ENCODE results near the gene RANBP2.
"Not testable (repeated sequence)": the region's sequence is repeated elsewhere in the genome, so short reads cannot be mapped to it uniquely, and the experiment has no call there.

The RANBP2 gene

DNA sequence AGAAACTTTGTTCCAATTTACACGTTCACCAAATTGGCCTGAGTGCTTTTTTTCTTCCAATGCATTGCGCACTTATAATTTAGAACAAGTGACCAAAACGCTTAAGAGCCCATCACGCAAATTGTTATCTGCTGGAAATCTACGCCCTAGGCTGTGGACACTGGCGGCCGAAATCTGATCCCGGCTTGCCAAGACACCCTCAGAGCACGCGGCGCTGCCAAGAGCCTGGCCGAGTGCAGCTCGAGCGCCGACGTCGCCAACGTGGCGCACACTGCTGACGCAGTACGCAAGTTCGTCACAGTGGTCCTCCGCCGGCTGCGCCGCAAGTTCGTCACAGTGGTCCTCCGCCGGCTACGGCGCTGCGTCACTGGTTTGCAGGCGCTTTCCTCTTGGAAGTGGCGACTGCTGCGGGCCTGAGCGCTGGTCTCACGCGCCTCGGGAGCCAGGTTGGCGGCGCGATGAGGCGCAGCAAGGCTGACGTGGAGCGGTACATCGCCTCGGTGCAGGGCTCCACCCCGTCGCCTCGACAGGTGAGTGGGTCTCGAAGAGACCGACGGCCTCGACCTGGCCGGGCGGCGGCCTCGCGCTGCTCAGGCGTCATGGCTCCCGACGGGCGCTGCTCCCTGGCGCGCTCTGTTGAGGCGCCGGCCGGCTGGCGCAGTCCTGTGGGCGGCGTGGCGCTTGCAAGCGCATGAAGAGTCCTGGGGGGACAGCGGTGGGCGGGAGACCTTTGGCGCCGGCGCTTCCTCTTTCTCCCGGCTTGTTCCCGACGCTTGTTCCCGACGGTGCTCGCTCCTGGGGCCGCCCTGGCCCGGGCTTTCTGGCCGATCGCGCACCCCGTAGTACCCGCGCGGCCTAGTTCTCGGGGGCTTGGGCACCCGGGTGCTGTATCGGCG is at the start of gene RANBP2:
TSS of gene RANBP2 (plus strand) at position 334 of the 896 bp plus-strand sequence. CDS start at position 459, 125 bp downstream.
- peak; percentile 98 for DNase-seq

DNA sequence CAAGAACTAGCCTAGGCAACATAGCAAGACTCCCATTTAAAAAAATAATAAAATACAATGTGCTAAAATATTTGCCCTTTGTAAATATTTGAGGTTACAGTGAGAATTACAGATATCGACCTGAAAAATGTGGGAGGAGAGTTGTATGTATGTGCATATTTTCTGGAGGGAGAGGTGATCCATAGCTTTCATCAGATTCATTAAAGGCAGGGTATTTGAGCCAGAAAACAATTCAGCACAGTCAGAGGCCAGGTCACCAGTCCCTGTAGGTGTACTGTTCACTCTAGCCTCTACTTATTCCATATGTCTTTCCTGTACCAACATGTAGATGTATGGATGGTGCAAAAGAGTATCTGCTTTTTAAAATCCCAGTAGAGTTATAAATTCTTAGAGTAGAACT is 49.0 kb upstream of the RANBP2 start:
- not testable (repeated sequence) for DNase-seq

DNA sequence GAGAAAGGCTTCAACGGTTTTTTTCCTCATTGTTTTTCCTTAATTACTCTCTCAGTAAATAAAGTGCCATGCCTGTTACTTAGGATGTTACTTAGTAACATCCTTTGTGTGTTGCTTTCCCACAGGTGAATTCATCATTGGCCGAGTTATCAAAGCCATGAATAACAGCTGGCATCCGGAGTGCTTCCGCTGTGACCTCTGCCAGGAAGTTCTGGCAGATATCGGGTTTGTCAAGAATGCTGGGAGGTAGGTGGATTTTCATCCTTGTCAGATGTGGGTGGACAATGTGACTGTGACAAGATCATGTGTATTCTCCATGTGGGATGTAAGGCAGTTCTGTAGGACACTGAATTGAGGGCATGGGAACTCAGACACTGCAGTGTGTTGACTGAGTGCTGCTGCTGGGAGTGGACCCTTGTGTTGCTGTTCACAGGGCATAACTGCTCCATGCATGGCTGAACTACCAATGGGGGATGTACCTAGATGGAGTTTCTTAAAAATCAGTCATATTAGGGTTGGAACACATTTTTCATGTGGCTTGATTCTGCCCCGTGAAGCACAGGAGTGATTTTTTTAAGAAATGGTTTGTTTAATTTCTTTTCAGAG is 47.0 kb upstream of the RANBP2 start:
- not testable (repeated sequence) for DNase-seq

DNA sequence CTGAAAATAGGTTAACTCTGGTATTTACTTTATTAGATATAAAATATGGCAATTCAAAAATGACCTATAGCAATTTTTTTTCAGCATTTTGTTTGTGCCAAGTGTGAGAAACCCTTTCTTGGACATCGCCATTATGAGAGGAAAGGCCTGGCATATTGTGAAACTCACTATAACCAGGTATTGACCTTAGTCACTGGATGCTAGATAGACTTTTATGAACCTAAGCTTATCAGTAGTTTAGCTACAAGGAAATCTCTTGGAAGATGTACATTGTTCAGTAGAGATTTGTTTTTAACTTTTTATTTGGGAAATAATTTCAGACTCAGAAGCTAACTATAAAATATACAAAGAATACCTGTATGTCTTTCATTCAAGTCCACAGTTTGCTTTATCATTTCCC is 42.8 kb upstream of the RANBP2 start:
- not testable (repeated sequence) for DNase-seq

DNA sequence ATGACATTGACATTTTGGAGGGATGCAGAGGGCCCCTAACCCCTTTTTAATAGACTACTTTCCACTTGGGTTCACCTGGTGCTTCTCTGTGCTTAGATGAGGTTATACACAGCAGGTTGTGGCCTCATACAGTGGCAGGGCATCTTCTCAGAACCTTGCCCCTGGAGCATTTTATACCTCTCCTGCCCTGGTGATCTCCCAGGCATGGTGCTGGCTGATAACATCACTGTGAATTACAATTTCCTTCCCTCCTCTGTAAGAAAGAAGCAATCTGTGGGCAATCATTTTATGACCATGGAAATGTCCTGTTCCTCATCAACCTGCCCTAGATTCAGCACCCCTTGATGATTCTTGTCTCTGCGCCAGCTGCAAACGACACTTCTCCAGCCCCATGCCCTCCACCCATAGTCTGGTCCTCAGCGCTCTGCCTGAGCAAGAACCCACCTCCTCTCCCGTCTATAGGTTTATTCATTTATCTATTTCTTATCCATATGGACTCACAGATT is 42.0 kb upstream of the RANBP2 start:
- not testable (repeated sequence) for DNase-seq

DNA sequence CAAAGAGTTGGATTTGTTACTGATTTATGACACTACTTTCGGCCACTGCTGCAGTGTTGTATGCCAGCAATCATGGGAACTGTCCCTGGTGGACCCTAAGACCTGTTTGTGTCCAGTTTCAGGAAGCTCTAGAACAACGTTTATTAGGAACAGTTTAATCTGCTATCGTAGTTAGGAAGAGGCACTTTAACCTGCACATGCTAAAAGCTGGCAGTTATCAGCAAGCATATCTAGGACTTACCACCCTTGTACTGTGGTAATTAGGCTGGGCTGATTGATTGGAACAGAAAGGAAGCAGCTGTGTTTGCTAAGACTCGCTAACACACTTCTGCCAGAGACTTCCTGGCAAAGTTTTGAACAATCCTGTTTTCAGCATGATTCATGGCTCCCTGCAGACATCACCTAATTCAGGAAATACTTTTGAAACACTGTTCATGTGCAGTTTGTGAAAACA is 41.1 kb upstream of the RANBP2 start:
- peak; percentile 72 for DNase-seq

DNA sequence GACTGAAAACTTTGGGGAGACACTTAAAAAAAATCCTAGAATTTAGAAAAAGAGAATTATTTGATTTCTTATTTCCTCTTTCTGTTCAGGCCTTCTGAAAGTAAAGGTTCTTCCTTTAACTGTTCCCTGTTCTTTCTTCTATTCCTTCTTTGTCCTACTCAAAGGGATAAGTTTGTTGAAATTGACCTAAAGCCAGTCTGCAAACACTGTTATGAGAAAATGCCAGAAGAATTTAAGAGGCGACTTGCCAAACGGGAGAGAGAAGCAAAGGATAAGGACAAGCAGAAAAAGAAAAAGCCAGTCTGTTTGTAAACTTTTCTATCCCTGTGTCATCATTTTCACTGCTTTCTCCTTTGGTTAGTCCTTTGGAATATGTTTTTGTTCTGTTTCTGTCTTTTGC is 38.5 kb upstream of the RANBP2 start:
- not testable (repeated sequence) for DNase-seq

DNA sequence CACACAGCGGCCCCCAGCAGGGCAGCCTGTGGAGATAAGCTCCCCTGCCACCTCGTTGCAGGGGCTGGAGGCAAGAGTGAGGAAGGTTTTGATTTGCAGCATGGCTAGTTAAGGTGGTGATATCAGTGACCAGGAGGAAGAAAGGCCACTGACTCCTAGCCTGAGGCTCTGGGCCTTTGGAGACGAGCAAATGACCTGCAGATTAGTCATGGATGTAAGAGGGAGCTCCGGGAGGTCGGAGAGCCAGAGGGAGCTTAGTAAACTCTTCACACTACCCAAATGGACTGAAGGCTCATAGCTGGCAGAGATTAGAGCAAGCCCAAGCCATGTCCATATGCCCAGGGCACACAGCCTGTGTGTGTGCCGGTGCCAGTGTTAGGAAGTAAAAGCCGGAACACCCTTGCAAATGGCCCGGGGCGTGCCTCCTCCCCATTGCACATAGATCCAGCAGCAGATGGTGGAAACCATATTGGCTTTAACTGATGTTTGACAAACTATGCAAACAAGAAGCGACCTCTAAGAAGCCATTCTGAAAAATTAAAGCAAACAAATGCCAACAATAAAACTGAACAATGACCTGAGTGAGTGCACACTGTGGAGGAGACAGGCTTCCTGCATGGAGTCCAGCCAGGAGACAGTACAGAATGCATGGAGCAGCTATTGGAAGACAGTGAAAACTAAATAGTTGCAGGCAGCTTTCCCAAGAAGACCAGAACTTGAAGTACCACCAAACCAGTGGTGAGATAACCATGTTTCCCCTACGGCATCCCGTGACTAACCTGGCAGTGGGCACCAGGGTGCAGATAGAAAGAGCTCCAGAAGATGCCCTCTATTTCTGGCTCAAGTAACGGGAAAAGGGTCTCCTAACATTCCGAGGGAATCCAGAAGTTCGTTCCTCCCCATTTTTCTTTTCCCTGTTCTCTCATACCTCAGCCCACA is 30.2 kb upstream of the RANBP2 start:
- DNase-seq = not testable (repeated sequence)

DNA sequence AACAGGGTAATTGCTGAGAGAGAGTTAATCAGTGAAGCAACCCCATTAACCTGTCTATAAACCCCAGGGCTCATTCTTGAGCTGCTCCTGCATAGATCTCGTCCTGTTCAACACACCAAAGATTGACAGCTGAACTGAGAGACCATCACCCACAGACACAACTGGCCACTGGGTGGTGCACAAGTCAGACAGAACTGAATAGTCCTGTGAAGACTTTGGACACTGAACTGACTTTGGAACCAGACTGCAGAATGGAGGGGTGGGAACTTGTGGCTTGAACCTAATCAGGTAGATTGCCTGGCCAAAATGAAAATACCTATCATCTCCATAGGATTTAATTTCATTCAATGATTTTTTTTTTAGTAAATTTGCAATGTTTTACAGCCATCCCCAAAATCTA is 29.3 kb upstream of the RANBP2 start:
- DNase-seq = not testable (repeated sequence)

DNA sequence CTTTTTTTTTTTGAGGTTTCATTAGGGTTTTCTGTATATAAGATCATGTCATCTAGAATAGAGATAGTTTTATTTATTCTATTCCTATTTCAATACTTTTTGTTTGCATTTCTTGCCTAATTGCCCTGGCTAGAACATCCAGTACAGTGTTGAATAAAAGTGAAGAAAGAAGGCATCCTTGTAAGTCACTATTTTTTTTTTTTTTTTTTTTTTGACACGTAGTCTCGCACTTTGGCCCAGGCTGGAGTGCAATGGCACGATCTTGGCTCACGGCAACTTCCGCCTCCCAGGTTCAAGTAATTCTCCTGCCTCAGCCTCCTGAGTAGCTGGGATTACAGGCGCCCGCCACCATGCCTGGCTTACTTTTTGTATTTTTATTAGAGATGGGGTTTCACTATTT is 27.8 kb upstream of the RANBP2 start:
- DNase-seq = no peak

DNA sequence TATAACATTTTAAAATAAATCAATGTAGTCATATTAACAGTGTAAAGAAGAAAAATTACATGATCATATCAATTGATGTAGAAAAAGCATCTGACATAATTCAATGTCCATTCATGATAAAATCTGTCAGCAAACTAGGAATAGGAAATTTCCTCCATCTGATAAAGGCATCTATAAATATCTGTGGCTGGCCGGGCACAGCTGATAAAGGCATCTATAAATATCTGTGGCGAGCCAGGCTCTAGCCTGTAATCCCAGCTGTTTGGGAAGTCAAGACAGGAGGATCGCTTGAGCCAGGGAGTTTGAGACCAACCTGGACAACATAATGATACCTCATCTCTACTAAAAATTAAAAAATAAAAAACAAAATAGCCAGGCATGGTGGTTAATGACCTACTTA is 18.1 kb upstream of the RANBP2 start:
- no peak for DNase-seq

DNA sequence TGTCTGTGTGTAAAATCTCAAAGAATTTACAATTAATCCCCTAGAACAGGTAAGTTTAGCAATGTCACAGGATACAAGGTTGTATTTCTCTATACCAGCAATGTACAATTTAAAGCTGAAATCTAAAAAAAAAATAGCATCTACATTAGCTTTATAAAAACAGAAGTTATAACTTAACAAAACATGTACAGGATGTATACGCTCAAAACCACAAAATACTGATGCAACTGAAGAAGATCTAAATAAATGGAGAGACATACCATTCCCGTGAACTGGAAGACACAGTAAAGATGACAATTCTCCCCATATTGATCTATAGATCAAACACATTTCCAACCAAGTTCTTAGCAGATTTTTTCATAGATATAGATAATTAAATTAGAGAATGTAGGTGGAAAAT is 17.5 kb upstream of the RANBP2 start:
- DNase-seq = no peak

DNA sequence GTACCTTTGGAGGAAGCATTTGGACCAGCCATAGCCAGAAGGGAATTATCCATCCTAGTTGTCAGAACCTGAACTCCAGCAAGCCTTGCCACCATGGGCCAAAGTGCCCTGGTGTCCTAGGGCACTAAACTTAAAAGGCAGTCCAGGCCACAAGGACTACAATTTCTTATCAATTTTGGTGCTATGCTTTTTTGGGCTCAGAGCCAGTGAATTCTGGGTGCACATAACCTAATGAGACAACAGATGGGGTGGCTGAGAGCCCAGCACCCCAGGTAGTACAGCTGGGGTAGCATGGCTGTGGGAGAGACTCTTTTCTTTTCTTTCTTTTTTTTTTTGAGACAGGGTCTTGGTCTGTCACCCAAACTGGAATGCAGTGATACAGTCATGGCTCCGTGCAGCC is 14.4 kb upstream of the RANBP2 start:
- DNase-seq = no peak

DNA sequence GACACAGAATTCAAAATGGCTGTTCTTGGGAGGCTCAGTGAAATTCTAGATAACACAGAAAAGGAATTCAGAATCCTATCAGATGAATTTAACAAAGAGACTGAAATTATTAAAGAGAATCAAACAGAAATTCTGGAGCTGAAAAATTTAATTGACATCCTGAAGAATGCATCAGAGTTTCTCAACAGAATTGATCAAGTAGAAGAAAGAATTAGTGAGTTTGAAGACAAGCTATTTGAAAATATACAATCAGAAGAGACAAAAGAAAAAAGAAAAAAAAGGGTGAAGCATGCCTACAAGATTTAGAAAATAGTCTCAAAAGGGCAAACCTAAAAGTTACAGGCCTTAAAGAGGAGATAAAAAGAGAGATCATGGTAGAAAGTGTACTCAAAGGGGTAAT is 12.0 kb upstream of the RANBP2 start:
- no peak for DNase-seq

DNA sequence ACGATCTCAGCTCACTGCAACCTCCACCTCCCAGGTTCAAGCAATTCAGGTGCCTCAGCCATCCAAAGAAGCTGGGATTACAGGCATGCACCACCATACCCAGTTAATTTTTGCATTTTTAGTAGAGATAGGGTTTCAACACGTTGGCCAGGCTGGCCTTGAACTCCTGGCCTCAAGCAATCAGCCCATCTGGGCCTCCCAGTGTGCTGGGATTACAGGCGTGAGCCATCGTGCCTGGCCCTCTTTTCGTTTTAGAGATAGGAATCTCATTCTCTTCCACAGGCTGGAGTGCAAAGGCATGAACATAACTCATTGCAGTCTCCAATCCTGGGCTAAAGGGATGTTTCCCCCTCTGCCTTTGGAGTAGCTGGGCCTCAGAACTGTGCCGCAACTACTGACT is 2.3 kb upstream of the RANBP2 start:
- not testable (repeated sequence) for DNase-seq

DNA sequence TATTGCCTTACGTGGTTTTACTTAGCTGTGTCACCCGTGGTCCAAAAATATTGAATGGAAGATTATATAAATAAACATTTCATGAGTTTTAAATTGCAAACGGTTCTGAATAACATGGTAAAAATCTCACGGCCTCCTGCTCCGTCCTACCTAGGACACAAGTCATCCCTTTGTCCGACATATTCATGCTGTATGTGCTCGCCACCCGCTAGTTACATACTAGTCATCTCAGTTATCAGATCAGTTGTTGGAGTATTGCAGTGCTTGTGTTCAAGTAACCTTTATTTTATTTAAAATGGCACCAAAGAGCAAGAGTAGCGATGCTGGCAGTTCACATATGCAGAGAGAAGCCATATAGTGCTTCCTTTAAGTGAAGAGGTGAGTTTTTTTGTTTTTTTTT is 6.8 kb downstream of the RANBP2 start:
- not testable (repeated sequence) for DNase-seq

DNA sequence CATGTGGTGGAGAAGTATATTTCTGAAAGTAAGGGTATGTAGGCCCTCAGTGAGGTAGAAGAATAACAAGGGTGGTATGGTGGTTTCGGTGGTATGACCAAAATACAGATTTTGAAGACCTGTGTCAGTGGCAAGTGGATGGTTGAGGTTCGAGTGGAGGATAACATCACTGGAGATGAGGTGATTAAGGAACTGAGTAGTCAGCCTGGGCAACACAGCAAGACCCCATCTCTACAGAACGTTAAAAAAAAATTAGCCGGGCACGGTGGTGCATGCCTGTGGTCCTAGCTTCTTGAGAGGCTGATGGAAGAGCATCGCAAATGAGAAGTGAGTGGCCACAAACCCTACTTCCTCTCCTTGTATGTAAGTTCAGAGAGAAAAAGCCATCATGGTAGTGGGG is 15.4 kb downstream of the RANBP2 start:
- DNase-seq = peak; percentile 5

DNA sequence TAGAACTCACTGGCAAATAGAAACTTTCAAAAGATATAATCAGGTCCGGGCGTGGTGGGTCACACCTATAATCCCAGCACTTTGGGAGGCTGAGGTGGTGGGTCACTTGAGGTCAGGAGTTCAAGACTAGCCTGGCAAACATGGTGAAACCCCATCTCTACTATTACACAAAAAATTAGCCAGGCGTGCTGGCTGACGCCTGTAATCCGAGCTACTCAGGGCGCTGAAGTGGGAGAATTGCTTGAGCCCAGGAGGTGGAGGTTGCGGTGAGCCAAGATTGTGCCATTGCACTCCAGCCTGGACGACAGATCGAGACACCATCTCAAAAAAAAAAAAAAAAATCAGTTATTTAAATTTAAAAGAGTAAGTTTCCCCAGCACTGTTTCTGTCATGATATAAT is 38.7 kb downstream of the RANBP2 start:
- DNase-seq = not testable (repeated sequence)

DNA sequence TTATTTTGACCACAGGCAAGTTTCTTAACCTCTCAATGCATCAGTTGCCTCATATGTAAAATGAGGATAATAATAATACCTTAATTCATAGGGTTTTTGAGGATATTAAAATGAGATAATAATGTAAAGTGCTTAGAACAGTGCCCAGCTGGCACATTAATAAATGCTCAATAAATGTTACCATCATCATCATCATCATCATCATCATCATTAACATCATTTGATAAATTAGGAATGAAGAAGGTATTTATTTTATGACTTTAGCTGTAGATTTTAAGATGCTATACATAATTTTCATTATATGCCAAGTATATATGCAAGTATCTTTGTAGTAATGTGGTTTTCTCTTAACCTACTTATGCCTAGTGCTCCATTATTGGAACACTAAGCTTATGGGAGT is 43.3 kb downstream of the RANBP2 start:
- DNase-seq = not testable (repeated sequence)

DNA sequence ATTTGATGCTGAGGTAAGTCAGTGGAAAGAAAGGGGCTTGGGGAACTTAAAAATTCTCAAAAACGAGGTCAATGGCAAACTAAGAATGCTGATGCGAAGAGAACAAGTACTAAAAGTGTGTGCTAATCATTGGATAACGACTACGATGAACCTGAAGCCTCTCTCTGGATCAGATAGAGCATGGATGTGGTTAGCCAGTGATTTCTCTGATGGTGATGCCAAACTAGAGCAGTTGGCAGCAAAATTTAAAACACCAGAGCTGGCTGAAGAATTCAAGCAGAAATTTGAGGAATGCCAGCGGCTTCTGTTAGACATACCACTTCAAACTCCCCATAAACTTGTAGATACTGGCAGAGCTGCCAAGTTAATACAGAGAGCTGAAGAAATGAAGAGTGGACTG is 47.4 kb downstream of the RANBP2 start:
- not testable (repeated sequence) for DNase-seq

DNA sequence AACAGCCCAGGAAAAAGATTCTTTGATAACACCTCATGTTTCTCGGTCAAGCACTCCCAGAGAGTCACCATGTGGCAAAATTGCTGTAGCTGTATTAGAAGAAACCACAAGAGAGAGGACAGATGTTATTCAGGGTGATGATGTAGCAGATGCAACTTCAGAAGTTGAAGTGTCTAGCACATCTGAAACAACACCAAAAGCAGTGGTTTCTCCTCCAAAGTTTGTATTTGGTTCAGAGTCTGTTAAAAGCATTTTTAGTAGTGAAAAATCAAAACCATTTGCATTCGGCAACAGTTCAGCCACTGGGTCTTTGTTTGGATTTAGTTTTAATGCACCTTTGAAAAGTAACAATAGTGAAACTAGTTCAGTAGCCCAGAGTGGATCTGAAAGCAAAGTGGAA is 48.6 kb downstream of the RANBP2 start:
- DNase-seq = not testable (repeated sequence)

DNA sequence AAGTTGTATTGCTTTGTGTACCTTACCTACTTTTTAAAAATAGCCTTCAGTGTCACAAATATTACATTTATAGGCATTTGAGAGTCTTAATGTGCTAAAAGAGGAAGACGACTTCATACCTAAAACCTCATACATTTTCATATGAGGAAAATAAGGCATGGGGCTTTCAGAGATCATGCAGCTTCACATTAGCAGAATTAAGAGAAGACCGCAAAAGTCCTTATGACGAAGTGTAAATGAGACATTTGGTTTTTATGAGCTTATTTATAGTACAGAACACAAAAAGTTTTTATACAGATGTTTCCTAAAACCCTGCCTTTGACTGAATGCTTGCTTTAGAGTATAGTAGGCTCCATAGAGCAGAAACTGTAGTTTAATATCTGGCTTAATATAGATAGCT is 57.2 kb downstream of the RANBP2 start:
- DNase-seq = no peak

DNA sequence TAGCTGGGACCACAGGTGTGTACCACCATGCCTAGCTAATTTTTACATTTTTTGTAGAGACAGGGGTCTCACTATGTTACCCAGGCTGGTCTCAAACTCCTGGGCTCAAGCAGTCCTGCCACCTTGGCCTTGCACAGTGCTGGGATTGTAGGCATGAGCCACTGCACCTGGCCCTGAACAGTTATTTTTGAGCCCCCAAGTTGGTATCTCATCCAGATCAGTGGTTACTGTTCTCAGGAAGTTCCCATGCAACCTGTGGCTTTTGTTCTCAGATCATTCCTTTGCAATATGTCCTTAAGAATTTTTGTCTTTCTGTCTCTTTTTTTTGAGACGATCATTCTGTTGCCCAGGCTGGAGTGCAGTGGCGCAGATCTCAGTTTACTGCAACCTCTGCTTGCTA is 59.6 kb downstream of the RANBP2 start:
- DNase-seq = no peak
